ENCODE measurements around the gene FREM3.

DNA sequence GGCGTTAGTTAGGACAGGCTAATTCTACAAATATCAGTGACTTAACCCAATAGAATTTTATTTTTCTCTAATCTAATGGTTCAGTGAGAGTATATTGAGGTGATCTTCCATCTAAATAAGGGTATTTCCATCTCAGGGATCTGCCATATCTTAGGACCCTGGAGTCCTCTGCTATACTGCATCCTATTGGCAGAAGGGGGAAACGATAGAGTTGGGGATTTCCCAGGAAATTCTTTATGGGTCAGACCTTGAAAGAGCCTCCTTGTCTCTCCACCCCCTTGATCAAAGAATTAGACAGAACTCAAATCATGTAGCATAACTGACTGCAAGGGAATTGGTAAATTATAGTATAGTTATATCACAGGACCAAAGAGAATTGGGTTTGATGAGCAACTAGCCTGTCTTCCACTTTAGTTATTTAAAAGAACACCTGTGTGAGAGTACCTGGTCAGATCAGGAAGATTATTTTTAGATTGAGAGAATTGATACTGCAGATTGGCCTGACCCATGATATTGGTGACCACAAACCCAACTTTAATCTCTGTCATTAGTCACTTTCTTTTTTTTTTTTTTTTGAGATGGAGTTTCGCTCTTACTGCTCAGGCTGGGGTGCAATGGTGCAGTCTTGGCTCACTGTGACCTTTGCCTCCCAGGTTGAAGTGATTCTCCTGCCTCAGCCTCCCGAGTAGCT lies 161.4 kb downstream of the FREM3 start:
- TF ChIP-seq, protein P1, sequence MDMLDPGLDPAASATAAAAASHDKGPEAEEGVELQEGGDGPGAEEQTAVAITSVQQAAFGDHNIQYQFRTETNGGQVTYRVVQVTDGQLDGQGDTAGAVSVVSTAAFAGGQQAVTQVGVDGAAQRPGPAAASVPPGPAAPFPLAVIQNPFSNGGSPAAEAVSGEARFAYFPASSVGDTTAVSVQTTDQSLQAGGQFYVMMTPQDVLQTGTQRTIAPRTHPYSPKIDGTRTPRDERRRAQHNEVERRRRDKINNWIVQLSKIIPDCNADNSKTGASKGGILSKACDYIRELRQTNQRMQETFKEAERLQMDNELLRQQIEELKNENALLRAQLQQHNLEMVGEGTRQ (CRISPR knock-in tag; IDR thresholded peaks at IDR 0.05): no peak
- TF ChIP-seq ATF1 (CRISPR knock-in tag; IDR thresholded peaks at IDR 0.05) (no peak), KAT7 (CRISPR knock-in tag; IDR thresholded peaks at IDR 0.05; ENCODE audit: borderline replicate concordance) (no peak), NR3C1 (CRISPR knock-in tag; conservative IDR thresholded peaks at IDR 0.05; ENCODE audit: low read depth) (no peak), JUN (CRISPR knock-in tag; IDR thresholded peaks at IDR 0.05) (no peak), ESRRA (CRISPR knock-in tag; IDR thresholded peaks at IDR 0.05; ENCODE audit: borderline replicate concordance) (no peak), SP1 (CRISPR knock-in tag; conservative IDR thresholded peaks at IDR 0.05) (no peak)
- TF ChIP-seq, protein P2, sequence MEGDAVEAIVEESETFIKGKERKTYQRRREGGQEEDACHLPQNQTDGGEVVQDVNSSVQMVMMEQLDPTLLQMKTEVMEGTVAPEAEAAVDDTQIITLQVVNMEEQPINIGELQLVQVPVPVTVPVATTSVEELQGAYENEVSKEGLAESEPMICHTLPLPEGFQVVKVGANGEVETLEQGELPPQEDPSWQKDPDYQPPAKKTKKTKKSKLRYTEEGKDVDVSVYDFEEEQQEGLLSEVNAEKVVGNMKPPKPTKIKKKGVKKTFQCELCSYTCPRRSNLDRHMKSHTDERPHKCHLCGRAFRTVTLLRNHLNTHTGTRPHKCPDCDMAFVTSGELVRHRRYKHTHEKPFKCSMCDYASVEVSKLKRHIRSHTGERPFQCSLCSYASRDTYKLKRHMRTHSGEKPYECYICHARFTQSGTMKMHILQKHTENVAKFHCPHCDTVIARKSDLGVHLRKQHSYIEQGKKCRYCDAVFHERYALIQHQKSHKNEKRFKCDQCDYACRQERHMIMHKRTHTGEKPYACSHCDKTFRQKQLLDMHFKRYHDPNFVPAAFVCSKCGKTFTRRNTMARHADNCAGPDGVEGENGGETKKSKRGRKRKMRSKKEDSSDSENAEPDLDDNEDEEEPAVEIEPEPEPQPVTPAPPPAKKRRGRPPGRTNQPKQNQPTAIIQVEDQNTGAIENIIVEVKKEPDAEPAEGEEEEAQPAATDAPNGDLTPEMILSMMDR (IDR thresholded peaks at IDR 0.05): no peak
- TF ChIP-seq, protein P3, sequence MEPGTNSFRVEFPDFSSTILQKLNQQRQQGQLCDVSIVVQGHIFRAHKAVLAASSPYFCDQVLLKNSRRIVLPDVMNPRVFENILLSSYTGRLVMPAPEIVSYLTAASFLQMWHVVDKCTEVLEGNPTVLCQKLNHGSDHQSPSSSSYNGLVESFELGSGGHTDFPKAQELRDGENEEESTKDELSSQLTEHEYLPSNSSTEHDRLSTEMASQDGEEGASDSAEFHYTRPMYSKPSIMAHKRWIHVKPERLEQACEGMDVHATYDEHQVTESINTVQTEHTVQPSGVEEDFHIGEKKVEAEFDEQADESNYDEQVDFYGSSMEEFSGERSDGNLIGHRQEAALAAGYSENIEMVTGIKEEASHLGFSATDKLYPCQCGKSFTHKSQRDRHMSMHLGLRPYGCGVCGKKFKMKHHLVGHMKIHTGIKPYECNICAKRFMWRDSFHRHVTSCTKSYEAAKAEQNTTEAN (CRISPR knock-in tag; IDR thresholded peaks at IDR 0.05): no peak
- TF ChIP-seq, protein P4, sequence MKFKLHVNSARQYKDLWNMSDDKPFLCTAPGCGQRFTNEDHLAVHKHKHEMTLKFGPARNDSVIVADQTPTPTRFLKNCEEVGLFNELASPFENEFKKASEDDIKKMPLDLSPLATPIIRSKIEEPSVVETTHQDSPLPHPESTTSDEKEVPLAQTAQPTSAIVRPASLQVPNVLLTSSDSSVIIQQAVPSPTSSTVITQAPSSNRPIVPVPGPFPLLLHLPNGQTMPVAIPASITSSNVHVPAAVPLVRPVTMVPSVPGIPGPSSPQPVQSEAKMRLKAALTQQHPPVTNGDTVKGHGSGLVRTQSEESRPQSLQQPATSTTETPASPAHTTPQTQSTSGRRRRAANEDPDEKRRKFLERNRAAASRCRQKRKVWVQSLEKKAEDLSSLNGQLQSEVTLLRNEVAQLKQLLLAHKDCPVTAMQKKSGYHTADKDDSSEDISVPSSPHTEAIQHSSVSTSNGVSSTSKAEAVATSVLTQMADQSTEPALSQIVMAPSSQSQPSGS (CRISPR knock-in tag; IDR thresholded peaks at IDR 0.05; ENCODE audit: borderline replicate concordance, low read depth): no peak
